ENCODE results near the gene MYO7B.

Gene MYO7B

DNA sequence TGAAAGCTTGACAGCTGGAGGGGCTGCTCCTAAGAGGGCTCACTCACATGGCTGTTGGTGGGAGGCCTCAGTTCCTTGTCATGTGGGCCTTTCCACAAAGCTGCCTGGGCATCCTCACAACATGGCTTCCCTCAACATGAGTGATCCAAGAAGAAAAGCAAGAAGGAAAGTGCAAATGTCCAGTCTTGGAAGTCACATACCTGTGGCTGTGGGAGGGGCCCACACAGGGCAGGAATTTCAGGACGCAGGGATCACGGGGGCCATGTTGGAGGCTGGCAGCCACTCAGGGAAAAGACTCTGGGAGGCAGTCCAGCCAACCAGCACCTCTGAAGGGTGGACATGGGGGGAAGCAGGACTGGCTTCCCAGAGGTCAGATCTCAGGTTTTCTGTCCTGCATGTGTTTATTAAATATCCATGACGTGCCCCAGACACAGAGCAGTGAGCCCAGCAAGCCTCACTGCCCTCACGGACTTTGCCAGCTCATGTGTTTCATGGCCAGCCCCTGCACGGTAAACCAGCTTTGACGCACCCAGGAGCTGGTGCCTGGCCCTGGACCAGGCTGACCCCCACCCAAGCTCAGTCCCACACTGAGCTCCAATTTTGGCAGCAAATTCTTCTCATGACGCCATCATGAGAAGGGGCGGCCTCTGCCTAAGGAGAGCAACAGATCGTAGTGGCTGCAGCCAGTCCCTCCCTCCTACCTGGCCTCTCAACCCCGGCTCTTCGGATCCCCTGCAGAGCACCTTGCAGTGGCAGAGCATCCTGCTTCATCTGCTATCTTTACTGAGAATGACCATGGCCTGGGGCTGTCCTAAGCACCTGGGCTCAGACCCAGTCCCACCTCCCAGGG is 75.8 kb downstream of the MYO7B start:
- no peak for DNase-seq

DNA sequence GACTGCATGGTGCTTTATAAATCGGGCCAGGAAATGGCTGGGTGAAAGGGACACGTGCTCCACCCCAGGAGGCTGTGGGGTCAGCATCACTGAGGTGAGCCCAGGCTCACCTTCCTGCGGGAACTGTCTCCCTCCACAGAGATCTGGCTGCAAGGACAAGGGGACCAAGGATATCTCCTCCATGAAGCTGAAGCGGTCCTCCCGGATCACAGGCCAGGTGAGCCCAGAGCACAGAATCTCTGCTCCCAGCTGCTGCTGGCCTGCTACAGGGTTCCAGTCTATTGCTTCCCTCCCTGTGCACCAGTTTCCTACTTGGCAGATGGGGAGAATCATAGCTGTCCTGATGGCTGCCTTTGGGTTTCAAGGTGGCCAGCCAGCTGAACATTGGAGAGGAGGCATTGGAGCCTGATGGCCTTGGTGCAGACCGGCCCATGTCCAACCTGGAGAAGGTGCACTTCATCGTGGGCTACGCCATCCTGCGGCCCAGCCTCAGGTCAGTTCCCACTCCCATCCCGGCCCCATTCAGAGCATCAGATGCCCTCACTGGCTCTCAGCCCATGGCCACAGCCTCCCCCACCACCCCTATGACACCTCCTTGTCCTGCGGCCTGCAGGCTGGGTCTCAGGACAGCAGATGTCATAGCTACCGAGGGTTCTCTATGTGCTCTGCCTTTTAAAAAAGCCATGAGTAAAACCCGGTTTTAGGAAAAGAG is 76.8 kb downstream of the MYO7B start:
- DNase-seq = no peak

DNA sequence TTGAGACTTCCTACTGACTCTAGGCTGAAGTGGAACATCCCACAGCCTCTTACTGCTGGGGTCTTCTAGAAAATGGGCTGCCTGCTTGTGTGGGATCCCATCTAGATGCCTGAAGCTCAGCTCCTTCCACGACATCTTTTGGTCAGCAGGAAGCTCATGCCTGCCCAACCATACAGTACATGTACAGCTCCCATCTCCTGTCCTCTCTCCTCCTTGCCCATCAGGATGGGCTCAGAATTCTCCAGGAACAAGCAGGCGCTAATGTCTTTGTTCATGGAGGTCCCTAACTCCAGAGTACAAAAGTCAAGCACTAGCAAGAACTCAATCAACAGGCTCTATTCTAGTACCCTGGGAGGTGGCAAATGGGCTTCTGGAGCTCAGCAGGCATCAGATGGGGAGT is 78.8 kb downstream of the MYO7B start:
- DNase-seq = no peak

DNA sequence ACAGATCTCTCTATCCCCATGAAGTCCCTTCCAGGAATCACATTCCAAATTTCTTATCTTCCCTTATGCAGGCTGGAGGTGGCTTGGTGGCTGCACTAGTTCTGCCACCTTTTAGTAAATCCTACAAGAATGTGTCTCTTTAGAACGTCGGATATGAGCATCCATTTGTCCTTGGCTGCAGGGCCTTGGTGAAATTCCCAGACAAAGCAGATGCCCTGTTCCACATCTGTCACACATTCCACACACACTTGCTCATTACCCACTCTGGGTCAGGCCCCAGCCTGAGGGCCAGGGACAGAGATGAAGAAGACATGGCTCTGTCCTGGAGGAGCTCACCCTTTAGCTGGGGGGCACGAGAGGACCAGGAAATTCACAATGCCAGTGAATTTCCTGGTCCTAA is 79.2 kb downstream of the MYO7B start:
- no peak for DNase-seq

DNA sequence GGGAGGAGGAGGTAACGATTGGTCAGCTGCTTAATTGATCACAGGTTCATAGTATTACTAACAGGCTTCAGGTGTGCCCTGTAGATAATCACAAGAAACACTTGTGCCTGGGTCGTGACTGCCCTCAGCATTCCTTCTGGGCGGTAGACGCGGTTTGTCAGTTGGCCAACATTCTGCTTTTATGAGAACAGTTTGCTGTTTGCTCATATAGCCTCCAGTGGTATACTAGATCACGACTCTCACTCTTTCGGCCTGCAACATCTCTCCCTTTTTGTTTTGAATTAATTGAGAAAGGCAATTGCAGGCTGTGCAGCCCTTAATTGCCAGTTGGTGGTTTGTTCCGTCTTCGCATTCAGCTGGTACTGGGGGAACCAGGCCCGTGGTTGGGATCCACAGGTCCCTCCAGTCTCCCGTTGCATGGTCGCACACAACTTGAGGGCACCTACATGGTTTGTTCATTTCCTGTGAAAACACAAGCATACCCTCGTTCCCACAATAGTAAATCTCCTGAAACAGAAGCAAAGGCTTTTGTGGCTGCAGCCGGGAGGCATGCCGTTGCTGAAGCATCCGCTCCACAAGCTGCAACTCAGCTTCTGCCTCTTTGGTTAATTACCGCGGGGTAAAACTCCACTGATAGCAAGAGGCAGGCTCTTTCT is 80.2 kb downstream of the MYO7B start:
- no peak for DNase-seq

DNA sequence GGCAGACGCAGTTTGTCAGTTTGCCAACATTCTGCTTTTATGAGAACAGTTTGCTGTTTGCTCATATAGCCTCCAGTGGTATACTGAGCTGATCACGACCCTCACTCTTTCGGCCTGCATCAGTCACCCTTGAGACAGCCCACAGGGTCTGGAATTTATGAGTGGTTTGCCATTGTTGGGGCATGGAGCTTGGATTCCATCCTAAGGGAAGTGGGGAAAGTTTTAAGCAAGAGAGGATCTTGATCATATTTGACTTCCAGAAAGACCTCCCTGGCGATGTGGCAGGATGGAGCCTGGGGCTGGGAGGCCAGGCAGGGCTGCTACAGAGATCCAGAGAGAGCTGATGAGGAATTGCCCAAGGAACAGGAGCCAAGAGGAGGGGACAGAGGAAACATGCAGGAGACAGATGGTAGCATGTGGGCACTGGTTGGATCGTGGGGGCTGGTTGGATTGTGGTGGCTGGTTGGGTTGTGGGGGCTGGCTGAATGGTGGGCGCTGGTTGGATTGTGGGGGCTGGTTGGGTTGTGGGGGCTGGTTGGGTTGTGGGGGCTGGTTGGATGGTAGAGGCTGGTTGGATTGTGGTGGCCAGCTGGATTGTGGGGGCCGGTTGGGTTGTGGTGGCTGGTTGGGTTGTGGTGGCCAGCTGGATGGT is 83.2 kb downstream of the MYO7B start:
- no peak for DNase-seq

DNA sequence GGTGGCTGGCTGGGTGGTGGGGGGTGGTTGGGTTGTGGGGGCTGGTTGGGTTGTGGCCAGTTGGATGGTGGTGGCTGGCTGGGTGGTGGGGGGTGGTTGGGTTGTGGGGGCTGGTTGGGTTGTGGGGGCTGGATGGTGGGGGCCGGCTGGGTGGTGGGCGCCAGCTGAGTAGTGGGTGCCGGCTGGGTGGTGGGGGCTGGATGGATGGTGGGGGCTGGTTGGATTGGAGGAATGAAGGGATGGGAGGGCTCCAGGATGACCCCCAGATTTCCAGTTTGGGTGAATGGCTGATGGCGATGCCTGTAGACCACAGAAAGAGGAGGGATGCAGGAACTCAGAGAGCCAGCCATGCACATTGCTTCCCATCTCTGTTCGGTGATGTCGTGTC is 83.7 kb downstream of the MYO7B start:
- no peak for DNase-seq

DNA sequence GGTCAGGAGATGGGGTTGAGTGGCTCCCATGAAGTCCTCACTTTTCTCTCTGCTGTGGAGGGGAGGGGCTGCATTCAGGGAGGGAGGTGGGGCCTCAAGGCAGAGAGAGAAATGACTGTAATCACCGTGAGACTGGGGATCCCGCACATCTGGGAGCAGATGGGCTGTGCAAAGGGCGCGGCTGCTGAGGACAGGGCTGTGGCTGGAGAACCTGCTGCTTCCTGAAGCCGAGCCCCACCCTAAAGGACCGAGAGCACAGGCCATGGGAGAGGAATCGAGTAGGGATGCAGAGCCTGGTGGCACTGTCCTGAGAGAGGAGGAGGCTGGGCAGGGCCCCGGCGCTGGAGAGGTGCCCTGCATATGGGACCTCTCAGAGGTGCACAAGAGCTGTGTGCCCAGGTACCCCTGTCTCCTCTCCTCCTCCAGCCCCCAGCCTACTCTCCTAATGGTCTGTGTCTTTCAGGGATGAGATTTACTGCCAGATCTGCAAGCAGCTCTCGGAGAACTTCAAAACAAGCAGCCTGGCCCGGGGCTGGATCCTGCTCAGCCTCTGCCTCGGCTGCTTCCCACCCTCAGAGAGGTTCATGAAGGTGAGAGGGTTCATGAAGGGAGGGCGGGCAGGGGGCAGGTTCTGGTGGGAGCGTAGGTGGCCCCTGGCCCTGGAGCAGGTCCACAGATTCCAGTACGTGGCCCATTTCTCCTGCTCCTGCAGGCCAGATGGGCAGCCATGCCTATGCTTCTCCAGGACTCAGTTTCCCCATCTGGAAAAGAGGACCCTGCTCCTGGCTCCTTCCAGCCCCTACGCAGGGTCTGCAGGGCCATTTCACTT is 84.6 kb downstream of the MYO7B start:
- DNase-seq = no peak

DNA sequence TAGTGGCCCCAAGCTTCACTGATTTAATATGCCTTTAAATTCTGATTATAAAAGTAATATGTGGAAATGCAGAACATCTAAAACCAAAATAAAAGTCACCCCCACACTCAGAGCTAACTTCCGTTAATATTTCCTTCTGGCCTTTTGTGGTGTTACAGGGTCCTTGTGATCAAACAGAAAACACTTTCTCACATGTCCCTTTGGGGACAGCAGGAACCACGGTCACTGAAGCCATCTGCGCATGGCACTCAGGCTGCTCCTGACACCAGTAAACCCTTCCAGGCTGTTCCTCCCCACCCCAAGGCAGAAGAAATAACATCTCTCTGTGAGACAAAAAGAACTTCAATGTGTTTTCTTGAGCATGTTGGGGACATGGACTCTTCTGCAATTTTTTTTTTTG is 85.4 kb downstream of the MYO7B start:
- DNase-seq = no peak

DNA sequence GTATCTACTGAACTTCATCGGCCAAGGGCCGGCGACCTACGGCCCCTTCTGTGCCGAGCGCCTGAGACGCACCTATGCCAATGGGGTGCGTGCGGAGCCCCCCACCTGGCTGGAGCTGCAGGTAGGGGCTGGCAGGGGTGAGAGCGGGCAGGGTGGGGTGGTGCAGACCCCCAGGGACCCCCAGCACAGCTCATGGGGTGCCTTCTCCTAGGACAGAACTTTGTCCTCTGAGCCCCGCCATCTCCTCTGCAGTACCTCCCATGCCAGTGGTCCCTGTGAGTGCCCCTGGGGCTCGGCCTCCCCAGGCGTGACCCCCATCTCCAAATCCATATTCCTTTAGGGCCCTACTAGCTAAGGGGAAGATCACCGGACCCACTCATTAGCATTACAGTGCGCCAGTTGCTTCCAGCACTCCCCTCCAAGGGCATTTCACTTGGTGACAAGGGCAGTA is 86.5 kb downstream of the MYO7B start:
- no peak for DNase-seq

DNA sequence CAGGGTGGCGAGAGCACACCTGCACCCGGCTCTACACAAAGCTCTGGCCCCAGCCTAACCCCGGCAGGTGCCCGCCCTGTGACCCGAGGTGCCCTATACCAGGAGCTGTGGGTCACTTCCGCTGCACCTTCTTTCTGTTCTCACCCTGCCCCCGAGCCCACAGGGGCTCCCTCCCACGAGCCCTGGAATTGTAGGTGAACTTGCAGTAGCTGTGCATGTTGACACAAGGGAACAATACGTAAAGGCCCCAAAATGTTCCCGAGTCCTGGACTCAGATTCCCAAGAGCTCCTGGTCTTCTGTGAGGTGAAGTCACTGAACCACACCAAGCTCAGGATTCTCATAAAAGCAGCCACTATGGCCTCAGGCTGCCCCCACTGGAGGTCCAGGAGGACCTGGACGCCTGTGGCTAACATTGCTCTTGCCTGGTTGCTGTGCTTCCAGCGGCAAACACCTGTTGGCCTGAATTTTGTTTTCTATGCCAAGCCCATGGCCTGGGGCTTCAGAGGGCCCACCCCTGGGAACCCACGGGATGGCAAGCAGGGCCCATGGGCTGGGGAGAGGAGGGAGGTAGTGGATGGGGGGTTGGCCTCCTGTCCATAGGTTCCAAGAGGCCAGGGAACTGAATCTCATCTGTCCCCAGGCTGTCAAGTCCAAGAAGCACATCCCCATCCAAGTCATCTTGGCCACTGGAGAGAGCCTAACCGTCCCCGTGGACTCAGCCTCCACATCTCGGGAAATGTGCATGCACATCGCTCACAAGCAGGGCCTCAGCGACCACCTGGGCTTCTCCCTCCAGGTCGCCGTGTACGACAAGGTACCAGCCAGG is 87.3 kb downstream of the MYO7B start:
- no peak for DNase-seq

DNA sequence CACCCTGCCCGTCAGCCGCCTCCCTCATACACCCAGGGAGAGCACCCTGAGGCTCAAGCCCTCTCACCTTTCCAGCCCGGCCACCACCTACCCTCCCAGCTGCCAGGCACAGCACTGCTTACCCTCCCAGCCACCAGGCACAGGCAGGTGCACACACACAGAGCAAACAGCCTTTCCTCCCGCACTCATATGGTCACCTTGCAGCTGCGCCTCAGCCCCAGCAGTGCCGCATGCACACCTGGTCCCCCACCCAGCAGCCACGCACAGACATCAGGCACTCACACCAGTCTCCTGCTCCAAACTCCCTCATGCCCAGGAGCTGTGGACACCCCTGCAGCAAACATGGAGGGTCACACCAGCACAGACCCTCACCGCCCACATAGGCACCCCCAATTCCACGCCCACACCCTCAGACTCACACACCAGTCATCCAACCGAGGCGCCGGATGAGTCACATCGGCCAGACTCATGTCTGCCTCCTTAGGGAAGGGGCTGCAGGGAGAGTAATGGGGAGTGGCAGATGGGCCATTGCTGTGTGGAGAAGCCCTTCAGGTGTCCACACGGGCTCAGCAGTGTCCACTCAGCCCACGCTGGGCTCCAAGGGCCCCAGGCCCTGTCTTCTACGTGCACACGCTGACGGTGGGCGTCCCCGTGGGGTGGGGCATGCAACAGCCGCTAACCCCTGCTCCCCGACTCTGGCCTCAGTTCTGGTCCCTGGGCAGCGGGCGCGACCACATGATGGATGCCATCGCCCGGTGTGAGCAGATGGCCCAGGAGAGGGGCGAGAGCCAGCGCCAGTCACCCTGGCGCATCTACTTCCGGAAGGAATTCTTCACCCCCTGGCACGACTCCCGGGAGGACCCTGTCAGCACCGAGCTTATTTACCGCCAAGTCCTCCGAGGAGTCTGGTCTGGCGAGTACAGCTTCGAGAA is 88.2 kb downstream of the MYO7B start:
- DNase-seq = no peak

DNA sequence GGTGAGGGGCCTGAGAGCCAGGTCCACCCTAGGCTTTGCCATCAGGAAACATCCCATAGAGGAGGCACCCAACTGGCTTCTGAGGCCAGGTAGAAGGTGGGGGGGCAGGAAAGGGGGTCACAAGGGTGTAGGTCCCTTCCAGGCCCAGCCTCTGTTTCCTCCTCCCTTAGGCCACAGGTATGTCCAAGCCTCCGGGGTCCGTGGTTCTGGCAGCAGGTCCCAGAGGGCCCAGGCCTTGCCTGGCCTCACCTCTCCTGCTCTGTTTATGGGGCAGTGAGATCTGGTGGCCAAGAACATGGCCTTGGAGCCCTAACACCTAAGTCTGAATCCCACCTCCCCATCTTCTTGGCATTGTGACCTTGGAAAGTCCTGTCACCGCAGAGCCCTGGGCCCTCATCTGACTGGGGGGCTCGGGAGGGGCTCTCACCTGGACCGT is 88.9 kb downstream of the MYO7B start:
- no peak for DNase-seq

DNA sequence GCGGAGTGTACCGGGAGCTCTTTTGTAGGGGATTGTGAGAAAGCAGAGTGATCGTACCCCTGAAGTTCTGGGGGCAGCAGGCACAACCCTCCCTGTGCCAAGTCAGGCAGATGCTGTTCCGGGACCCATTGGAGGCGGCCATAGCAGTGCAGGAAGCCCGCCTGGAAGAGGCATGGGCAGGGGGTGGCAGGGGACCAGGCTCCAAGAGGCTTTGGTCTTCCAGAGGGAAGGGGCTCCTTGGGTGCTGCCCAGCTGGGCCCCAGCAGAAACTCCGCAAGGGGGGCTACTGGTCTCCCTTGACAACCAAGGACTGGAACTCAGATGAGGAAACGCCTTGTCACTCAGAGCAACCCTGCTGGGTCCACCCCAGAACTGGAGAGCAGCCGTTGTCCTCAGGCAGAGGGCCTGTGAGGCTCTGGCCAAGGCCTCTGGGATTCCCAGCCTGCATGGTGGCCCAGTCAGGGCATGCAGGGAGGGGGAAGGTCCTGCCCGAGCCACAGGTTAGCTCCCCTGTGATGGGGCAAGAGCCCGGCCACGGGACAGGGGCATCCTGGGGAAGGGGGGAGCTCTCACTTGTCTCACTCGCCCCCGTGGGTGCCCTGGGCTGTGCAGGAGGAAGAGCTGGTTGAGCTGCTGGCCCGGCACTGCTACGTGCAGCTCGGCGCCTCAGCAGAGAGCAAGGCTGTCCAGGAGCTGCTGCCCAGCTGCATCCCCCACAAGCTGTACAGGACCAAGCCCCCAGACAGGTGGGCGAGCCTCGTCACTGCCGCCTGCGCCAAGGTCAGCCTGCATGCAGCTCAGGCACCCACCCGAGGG is 89.5 kb downstream of the MYO7B start:
- DNase-seq = no peak

DNA sequence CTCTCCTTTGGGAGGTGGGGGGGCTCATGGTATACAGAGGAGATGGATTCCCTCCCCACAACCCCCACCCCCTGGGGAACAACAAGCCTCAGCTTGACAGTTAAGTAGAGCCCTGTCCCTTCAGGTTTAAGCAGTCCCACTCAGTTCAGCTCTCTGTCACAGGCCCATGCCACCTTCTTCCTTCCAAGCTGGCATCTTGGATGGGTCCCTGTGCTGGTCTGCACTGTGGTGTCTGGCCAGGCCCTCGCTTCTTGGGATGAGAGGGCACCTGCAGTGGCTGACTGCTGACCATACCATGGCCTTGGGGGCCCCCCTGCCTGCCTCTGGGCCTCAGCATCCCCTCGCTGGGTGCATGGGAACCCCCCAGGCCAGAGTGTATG is 90.1 kb downstream of the MYO7B start:
- no peak for DNase-seq

DNA sequence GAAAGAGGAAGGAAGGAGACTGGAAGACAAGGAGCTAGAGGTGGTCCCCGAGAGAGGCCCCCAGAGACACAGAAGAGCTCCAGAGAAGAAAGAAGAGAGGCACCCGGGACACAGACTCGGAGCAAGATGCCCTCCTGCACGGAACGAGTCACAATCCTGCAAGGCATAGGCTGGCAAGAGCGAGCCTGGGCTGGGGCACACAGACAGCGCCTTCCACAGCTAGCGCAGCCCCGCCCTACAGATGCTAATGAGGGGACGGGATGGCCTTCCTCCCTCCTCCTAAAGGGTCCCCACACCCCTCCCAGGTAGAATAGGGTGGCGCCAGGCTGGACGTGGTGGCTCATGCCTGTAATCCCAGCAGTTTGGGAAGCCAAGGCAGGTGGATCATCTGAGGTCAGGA is 90.7 kb downstream of the MYO7B start:
- no peak for DNase-seq

DNA sequence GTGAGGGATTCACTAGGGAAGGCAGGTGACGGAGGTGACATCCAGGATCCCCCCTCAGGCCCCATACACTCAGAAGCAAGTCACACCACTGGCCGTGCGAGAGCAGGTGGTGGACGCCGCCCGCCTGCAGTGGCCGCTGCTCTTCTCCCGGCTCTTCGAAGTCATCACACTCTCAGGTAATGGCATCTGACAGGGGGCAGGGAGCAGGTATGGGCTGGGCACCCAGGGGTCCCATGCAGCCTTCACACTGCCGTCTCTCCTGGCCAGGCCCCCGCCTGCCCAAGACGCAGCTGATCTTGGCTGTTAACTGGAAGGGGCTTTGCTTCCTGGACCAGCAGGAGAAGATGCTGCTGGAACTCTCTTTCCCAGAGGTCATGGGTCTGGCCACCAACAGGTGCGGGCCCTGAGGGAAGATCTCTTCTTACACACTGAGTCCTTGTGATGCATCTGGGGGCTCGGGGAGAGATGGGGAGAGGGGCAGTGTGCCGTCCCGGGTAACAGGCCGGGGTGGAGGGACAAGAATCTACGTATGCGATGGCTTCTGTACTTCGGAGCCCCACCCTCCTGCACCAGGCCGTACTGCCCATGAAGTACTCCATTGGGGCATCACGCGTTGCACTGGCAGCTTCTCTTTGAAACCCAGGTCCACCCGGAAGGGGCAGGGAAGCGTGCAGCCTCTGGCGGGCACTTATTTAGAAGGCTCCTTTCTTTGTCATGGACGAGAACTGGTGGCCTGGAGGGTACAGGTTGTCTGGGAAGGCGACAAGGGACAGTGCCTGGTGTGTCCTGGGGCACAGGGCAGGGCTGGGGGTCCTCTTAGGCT is 91.6 kb downstream of the MYO7B start:
- DNase-seq = no peak

DNA sequence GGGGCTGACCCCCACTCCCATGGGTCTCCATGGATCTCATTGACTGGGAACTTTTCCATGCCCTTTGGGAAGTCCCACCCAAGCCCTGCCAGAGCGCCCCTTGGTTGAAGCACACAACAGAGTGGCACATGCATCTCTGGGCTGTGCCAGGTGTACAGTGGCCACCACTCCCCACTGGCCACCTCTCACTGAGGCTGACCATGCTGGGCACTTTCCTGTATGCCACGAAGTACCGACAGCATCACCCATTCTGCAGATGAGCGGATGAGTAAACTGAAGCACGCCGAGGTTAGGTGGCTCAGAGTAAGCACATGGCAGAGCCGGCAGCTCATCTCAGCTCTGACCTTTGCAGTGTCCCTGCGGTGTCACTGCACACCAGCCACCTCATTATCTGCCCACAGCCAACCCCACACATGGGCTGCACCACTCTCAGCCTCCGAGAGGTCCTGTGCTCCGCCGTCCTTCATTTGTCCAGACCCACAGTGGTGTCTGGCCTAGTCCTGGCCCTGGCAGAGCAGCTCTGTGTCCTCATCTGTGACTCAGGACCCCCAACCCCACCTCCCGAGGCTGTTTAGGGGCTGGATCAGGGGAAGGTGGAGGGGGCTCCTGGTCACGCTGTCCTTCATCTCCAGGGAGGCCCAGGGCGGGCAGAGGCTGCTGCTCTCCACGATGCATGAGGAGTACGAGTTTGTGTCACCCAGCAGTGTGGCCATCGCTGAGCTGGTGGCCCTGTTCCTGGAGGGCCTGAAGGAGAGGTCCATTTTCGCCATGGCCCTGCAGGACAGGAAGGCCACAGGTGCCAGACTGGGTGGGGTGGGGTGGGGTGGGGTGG is 92.5 kb downstream of the MYO7B start:
- no peak for DNase-seq

All from NCI-H2029 treated with DMSO at 0.1 percent for 48 hours (cell line).